ENCODE results near the gene RBM10. TPM values are rescaled to one million over a fixed set of nuclear protein-coding genes. Genes with fewer than 3 reads are reported as not detected.
A peak's percentile ranks its signal among the peaks of the same experiment; 100 is the strongest.

The RBM10 gene
- total and polyA plus RNA-seq, 7 experiments from 2014 or later, result 24.6 to 55.6 (median 37.0) TPM

DNA sequence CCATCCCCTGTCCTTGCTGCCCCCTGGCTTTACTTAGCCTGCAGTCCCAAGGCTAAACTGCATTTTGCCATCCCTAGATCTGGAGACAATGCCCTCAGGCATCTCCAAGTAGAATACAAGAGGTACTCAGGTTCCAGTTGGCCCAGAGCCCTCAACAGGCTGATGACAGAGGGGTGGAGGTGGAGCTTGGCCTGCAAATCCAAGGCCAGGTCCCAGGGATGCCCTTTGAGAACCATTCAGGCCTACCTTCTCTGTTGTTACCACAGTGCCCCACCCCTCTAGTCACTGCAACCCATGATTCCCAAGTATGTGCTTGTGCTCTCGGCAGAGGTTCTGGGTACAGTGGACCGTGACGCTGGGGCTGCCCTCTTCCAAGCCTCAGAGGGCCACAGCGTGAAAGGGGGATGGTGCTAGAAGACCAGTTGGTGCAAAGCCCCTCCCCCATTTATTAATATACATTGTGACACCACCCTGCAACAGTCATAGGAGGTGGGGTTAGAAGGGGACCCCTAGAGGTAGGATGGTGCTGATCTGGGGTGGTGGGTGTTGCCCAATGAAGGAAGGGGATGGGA is 42.2 kb downstream of the RBM10 start:
- no peaks in the 10 kb centered on the region for H3K9me3 ChIP-seq (ENCODE audit: control insufficient read depth in 2 of 3, low read length in 3 of 3)
- H3K36me3 ChIP-seq (ENCODE audit: control insufficient read depth in 2 of 3, insufficient read depth in 3 of 3, low read length in 3 of 3), result peaks cover 0 to 32% (median 5%) of the 10 kb centered on the region in 3 experiments
- CTCF ChIA-PET, result no interaction called here
- intact Hi-C loops (cut with micrococcal nuclease), result no loop called here
- no peaks in the 10 kb centered on the region for H3K27me3 Mint-ChIP-seq
- no peaks in the 10 kb centered on the region for H3K27me3 ChIP-seq (ENCODE audit: control insufficient read depth in 2 of 2, insufficient read depth in 2 of 2, low read length in 2 of 2)
- no peaks in the 10 kb centered on the region for H3K9me3 Mint-ChIP-seq
- H3K4me3 ChIP-seq (ENCODE audit: low read length), result no peak overlapping the region
- H3K4me1 Mint-ChIP-seq, result peaks cover 0 to 17% (median 9%) of the 10 kb centered on the region in 7 donors
- no peak overlapping the region for H3K4me3 Mint-ChIP-seq
- no peak for DNase-seq
- H3K4me1 ChIP-seq (ENCODE audit: control insufficient read depth in 2 of 2, insufficient read depth in 2 of 2, low read length in 2 of 2), result no peaks in the 10 kb centered on the region
- H3K27ac Mint-ChIP-seq, result peak overlapping the region in 1 of 9 donors; percentile 25
- no peak overlapping the region for H3K27ac ChIP-seq (ENCODE audit: low read depth, low read length)
- ATAC-seq, result no peak
- peaks cover 0 to 14% (median 4%) of the 10 kb centered on the region in 5 donors for H3K36me3 Mint-ChIP-seq
- POLR2A ChIA-PET, result no interaction called here

DNA sequence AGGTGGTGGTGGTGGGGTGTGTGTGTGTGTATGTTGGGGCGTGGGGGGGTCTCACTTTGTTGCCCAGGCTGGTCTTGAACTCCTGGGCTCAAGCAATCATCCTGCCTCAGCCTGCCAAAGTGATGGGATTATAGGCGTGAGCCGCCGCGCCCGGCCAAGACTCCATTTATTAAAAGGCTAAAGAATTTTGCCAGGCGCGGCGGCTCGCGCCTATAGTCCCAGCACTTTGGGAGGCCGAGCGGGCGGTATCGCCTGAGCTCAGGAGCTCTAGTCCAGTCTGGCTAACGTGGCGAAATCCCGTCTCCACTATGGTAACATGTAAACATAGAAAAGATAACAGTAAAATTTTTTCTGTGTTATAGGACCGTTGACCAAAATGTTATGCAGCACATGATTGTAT is 44.9 kb downstream of the RBM10 start:
- H3K4me1 Mint-ChIP-seq, result peaks cover 9 to 39% (median 30%) of the 10 kb centered on the region in 7 donors
- no peaks in the 10 kb centered on the region for H3K9me3 Mint-ChIP-seq
- H3K27ac ChIP-seq (ENCODE audit: low read depth, low read length), result peak overlapping the region; percentile 79
- no peak overlapping the region for H3K4me3 ChIP-seq (ENCODE audit: low read length)
- no peaks in the 10 kb centered on the region for H3K9me3 ChIP-seq (ENCODE audit: control insufficient read depth in 2 of 3, low read length in 3 of 3)
- H3K4me1 ChIP-seq (ENCODE audit: control insufficient read depth in 2 of 2, insufficient read depth in 2 of 2, low read length in 2 of 2), result peaks cover 4 to 6% of the 10 kb centered on the region in 2 donors
- DNase-seq (no peak), ATAC-seq (no peak)
- H3K27me3 Mint-ChIP-seq, result no peaks in the 10 kb centered on the region
- ChIA-PET POLR2A (interaction anchor here (0.8 to 2.9 kb wide), 6 partner anchors 29 to 1768 kb away, joined by 3 to 25 read pairs (median 11); partner anchors contain the start of genes CDK16, NDUFB11, RBM10 and USP11), CTCF (interaction anchor here (1.7 kb wide), 1 partner anchor 195 kb away, joined by 7 read pairs; no protein-coding TSS in a partner anchor)
- no peak overlapping the region for H3K27ac Mint-ChIP-seq
- intact Hi-C loops (cut with micrococcal nuclease), result loop anchor here (1.0 to 10.0 kb wide), 9 partner anchors 46 to 837 kb away; partner anchors contain the start of genes NDUFB11 (in 2 of the 2), ARAF (in 1 of the 2), ELK1 (in 1 of the 2) and SLC9A7 (in 1 of the 2)
- no peak overlapping the region for H3K4me3 Mint-ChIP-seq
- H3K36me3 Mint-ChIP-seq, result peaks cover 0 to 11% (median 4%) of the 10 kb centered on the region in 5 donors
- peaks cover 0 to 26% (median 0%) of the 10 kb centered on the region in 3 experiments for H3K36me3 ChIP-seq (ENCODE audit: control insufficient read depth in 2 of 3, insufficient read depth in 3 of 3, low read length in 3 of 3)
- no peaks in the 10 kb centered on the region for H3K27me3 ChIP-seq (ENCODE audit: control insufficient read depth in 2 of 2, insufficient read depth in 2 of 2, low read length in 2 of 2)

DNA sequence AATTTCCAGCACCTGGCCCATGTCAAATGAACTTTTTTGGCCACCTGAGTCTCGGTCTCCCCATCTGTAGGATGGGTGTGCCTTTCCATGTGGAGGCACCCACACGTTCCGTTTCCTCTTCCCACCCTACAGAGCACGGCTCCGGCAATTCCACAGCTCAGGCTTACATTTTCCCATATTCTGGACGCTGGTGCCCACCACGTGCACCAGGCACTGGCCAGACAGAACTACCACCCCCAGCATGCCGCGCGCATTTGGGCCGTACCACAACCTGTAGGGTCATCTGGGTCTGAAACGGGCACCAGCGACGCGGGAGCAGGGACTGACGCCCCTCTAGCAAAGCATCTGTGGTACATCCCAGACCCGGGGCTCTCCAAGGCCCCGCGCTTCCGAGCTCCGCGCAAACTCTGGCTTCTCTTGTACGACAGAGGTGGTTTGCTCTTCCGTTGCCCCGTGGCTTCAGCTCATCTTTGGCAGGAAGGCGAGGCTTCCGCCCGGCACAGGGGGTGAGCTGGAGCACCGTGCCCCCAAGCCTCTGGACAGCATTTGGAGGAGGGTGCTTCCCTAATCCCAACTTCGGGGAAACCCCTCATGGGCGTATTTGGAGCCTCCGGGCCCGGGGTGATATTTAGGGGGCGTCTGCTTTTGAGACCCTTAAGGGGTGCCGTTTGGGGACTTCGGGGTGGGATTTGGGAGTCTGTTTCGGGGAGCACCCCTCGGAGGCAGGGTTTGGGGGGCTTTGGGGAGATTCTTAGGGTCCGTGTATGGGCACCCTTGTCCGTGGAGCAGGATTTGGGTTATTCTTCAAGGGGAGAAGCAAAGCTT is 45.6 kb downstream of the RBM10 start:
- peak; percentile 43 to 85 (median 76) for DNase-seq

DNA sequence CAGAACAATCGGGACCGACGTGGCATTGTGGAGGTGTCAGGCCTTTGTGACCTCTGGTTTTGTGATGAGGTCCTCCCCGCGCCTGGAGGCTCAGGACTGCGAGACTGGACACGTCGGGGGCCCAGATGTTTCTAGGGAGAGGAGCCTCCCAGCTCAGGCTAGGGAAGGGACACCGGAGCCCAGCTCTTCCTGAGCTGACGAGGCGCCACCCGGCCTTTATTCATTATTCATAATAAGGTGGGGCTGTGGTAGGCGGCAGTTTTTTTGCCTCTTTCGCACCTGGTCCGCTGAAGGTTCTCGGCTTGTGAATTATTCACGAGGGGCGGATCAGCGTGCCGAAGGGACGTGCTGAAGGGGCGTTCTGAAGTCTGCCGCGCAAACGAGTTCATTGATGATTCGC is 46.3 kb downstream of the RBM10 start:
- Histone ChIP-seq H3K27me3 (ENCODE audit: control insufficient read depth in 2 of 2, insufficient read depth in 2 of 2, low read length in 2 of 2) (no peaks in the 10 kb centered on the region), H3K27ac (ENCODE audit: low read depth, low read length) (peak overlapping the region; percentile 79), H3K9me3 (ENCODE audit: control insufficient read depth in 2 of 3, low read length in 3 of 3) (no peaks in the 10 kb centered on the region), H3K4me3 (ENCODE audit: low read length) (peak overlapping the region; percentile 60), H3K4me1 (ENCODE audit: control insufficient read depth in 2 of 2, insufficient read depth in 2 of 2, low read length in 2 of 2) (peaks cover 12 to 13% of the 10 kb centered on the region in 2 donors), H3K36me3 (ENCODE audit: control insufficient read depth in 2 of 3, insufficient read depth in 3 of 3, low read length in 3 of 3) (peaks cover 0 to 11% (median 0%) of the 10 kb centered on the region in 3 experiments)
- H3K36me3 Mint-ChIP-seq, result peaks cover 0 to 13% (median 0%) of the 10 kb centered on the region in 5 donors
- peak in 8 of 9 donors; percentile 8 to 34 (median 25) for DNase-seq
- no peaks in the 10 kb centered on the region for H3K27me3 Mint-ChIP-seq
- H3K4me3 Mint-ChIP-seq, result peak overlapping the region; percentile 86 to 96 (median 93)
- intact Hi-C loops (cut with micrococcal nuclease), result loop anchor here (5.0 to 10.0 kb wide), 6 partner anchors 64 to 836 kb away; partner anchors contain the start of genes SLC9A7 (in 1 of the 2) and ZNF81 (in 1 of the 2)
- POLR2A ChIA-PET, result interaction anchor here (0.7 to 2.9 kb wide), 8 partner anchors 28 to 332 kb away, joined by 3 to 25 read pairs (median 11); partner anchors contain the start of genes CDK16, NDUFB11, RBM10 and USP11
- peak overlapping the region; percentile 79 to 95 (median 92) for H3K27ac Mint-ChIP-seq
- peaks cover 0 to 2% (median 0%) of the 10 kb centered on the region in 11 donors for H3K9me3 Mint-ChIP-seq
- peaks cover 18 to 54% (median 42%) of the 10 kb centered on the region in 7 donors for H3K4me1 Mint-ChIP-seq
- CTCF ChIA-PET, result interaction anchor here (0.6 to 2.1 kb wide), 5 partner anchors 46 to 808 kb away, joined by 3 to 11 read pairs (median 5); partner anchors contain the start of genes NDUFB11 and RBM10
- no peak for ATAC-seq

More for the DNA sequence above, 45.6 kb downstream of the RBM10 start:
- H3K4me3 Mint-ChIP-seq, result peak overlapping the region; percentile 86 to 96 (median 93)
- POLR2A ChIA-PET, result interaction anchor here (0.8 to 2.9 kb wide), 9 partner anchors 28 to 1768 kb away, joined by 3 to 25 read pairs (median 8); partner anchors contain the start of genes CDK16, NDUFB11, RBM10 and USP11
- Histone ChIP-seq H3K27ac (ENCODE audit: low read depth, low read length) (peak overlapping the region; percentile 79), H3K27me3 (ENCODE audit: control insufficient read depth in 2 of 2, insufficient read depth in 2 of 2, low read length in 2 of 2) (no peaks in the 10 kb centered on the region), H3K4me3 (ENCODE audit: low read length) (peak overlapping the region; percentile 60), H3K4me1 (ENCODE audit: control insufficient read depth in 2 of 2, insufficient read depth in 2 of 2, low read length in 2 of 2) (peaks cover 5 to 6% of the 10 kb centered on the region in 2 donors), H3K36me3 (ENCODE audit: control insufficient read depth in 2 of 3, insufficient read depth in 3 of 3, low read length in 3 of 3) (peaks cover 0 to 18% (median 0%) of the 10 kb centered on the region in 3 experiments), H3K9me3 (ENCODE audit: control insufficient read depth in 2 of 3, low read length in 3 of 3) (no peaks in the 10 kb centered on the region)
- ATAC-seq, result peak; percentile 87
- no peaks in the 10 kb centered on the region for H3K9me3 Mint-ChIP-seq
- no peaks in the 10 kb centered on the region for H3K27me3 Mint-ChIP-seq
- H3K27ac Mint-ChIP-seq, result peak overlapping the region; percentile 79 to 95 (median 92)
- peaks cover 12 to 47% (median 36%) of the 10 kb centered on the region in 7 donors for H3K4me1 Mint-ChIP-seq
- CTCF ChIA-PET, result interaction anchor here (0.6 to 2.1 kb wide), 5 partner anchors 46 to 809 kb away, joined by 3 to 11 read pairs (median 5); partner anchors contain the start of genes NDUFB11 and RBM10
- intact Hi-C loops (cut with micrococcal nuclease), result loop anchor here (1.0 to 10.0 kb wide), 9 partner anchors 46 to 837 kb away; partner anchors contain the start of genes NDUFB11 (in 2 of the 2), ARAF (in 1 of the 2), ELK1 (in 1 of the 2) and SLC9A7 (in 1 of the 2)
- H3K36me3 Mint-ChIP-seq, result peaks cover 0 to 10% (median 3%) of the 10 kb centered on the region in 5 donors

DNA sequence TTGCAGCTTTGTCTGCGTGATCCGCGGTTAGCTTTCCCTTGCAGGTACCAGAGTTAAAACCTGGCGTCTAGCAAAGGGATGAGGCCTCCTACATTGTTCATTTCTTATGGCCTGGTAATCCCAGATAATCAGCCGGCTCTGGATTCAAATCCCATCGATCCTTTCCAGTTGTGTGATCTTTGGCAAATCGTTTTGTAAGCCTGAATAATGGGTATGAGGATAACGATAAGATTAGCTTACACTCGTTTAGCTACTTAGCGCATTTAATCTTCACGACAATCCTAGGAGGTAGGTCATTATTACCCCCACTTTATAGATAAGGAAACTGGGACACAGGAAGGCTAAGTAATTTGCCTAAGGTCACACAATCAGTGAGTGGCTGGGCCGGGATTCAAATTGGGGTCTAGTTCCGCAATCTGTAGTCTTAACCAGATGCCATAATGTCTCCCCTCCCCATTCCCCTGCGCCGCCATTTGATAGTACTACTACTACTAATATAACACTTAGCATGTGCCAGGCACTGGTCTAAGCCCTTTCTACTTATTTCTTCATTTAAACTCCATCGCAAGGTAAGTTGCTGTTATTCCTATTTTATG is 46.9 kb downstream of the RBM10 start:
- ChIA-PET CTCF (interaction anchor here (1.4 to 2.1 kb wide), 3 partner anchors 191 to 332 kb away, joined by 5 to 11 read pairs (median 6); no protein-coding TSS in a partner anchor), POLR2A (interaction anchor here (0.7 to 2.9 kb wide), 6 partner anchors 41 to 332 kb away, joined by 3 to 25 read pairs (median 9); partner anchors contain the start of genes NDUFB11, RBM10 and USP11)
- H3K4me3 Mint-ChIP-seq, result peak overlapping the region; percentile 86 to 96 (median 93)
- DNase-seq, result no peak
- peaks cover 19 to 59% (median 48%) of the 10 kb centered on the region in 7 donors for H3K4me1 Mint-ChIP-seq
- peak overlapping the region; percentile 60 for H3K4me3 ChIP-seq (ENCODE audit: low read length)
- peaks cover 0 to 14% (median 0%) of the 10 kb centered on the region in 5 donors for H3K36me3 Mint-ChIP-seq
- peak overlapping the region; percentile 79 for H3K27ac ChIP-seq (ENCODE audit: low read depth, low read length)
- peak overlapping the region in 7 of 9 donors; percentile 79 to 95 (median 92) for H3K27ac Mint-ChIP-seq
- ATAC-seq, result no peak
- intact Hi-C loops (cut with micrococcal nuclease), result loop anchor here (2.0 to 10.0 kb wide), 7 partner anchors 65 to 835 kb away; partner anchors contain the start of genes SLC9A7 (in 1 of the 2), UXT (in 1 of the 2) and ZNF81 (in 1 of the 2)
- peaks cover 0 to 2% (median 0%) of the 10 kb centered on the region in 11 donors for H3K9me3 Mint-ChIP-seq
- peaks cover 16 to 19% of the 10 kb centered on the region in 2 donors for H3K4me1 ChIP-seq (ENCODE audit: control insufficient read depth in 2 of 2, insufficient read depth in 2 of 2, low read length in 2 of 2)
- peaks cover 0 to 6% (median 0%) of the 10 kb centered on the region in 3 experiments for H3K36me3 ChIP-seq (ENCODE audit: control insufficient read depth in 2 of 3, insufficient read depth in 3 of 3, low read length in 3 of 3)
- H3K9me3 ChIP-seq (ENCODE audit: control insufficient read depth in 2 of 3, low read length in 3 of 3), result no peaks in the 10 kb centered on the region
- H3K27me3 Mint-ChIP-seq, result no peaks in the 10 kb centered on the region
- no peaks in the 10 kb centered on the region for H3K27me3 ChIP-seq (ENCODE audit: control insufficient read depth in 2 of 2, insufficient read depth in 2 of 2, low read length in 2 of 2)

All from naive thymus-derived CD4-positive, alpha-beta T cell (primary cell).